H4 (cell line): ENCODE results near the gene CAPZB. TPM values are rescaled to one million over a fixed set of nuclear protein-coding genes. Genes with fewer than 3 reads are reported as not detected.

ENCODE experiments used
- DNase-seq: peaks from one replicate; pipeline ENCODE4 v3.0.0-alpha.2; 2015; ENCODE audit warnings: low spot score
- total RNA-seq: library from RNA; depleted of rRNA; stranded (reverse); fragments of >200 nt; shearing (Covaris generic); gene quantifications from 2 replicates; pipeline ENCODE4 v1.2.3, GENCODE V29; 2014

CAPZB gene
- total RNA-seq, 1 experiment from 2014 or later: 184 TPM

DNA sequence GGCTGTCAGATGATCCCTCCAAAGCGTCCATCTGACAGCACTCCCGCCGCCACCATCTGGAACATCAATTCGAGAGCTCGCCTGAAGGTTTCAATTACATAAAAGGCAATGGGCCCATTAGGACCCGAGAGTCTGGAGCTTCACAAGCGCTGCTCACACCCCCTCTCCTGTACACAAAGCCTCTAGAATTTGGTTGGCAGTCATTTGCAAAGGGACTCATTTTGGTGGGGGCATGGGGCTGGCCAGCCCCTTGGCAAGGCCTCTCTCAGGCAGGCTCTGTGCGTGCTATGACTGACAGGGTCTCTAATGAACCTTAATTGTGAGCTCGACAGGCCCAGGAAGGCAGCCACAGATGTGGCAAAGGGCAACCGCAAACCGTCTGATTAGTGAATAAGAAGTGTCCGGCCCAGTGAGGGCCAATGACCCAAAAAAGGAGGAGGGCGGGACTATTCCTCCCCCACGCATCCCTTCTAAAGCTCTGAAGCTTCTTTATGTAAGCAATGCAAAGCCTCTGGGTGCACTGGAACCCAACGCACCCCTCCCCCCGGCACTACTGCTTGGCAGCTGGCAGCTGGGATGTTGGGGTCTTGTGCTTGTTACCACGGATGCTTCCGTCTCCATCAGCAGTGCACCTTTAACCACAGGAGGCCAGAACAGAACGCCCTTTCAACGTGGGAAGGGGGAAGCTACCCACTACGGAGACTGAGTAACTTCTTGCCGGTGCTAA, 79.4 kb downstream of the CAPZB start:
- no peak for DNase-seq

DNA sequence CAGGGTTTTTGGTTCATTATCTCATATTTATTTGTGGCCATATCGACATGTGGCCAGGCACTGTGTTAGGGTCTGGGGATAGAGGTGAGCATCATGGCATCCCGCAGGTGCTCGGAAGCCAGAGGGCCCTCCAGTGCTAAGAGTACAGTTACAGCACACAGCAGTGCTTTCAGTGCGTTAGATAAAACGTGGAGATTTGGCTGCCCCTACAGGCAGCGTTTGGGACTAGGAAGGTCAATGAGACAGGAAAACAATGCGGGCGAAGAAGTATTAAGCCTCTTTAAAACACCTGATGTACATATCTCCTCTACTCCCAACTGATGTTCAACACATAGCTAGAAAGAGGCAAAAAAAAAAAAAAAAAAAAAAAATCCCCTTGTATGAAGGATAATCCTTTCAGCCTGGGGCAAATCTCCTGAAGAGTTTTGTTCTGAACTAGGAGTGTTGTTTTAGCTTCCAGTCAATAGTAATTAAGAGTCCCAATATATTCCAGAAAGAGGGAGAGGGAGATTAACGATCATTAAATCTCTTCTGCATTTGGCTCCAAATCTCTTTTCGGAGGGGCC, 80.1 kb downstream of the CAPZB start:
- no peak for DNase-seq

DNA sequence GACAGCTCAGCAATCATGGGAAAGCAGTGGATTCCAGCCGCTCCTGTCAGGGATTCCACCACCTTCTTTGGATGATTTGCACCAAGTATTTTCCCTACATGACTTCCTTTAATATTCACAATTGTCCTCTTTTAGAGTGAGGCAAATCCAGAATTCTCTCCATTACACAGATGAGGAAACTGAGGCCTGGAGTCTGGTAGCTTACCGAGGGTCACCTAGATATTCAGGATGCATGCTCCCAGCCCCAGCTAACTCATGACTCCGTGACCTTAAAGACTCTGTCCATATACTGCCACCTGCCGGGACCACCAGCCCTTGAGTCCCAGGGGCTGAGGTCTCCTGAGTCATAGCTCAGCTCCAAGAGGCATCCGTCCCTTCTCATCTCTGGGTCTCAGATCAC, 80.6 kb downstream of the CAPZB start:
- no peak for DNase-seq

DNA sequence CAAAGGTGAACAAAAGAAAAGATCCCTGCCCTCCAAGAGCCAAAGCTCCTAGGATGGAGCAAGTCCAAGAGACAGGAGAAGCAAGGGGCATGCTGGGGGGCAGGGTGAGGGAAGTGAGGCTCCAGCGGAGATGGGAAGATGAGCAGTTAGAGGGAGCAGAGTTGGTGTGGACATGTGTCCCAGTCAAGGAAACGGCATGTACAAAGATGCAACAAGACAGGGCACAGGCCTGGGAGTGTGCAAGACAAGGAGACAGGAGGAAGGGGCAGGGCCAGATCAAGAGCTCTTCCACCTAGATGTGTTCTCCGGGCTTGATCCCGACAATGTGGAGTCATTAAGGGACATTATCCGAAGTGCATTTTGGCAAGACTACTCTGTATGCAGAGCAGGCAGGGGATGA, 82.1 kb downstream of the CAPZB start:
- DNase-seq: no peak

DNA sequence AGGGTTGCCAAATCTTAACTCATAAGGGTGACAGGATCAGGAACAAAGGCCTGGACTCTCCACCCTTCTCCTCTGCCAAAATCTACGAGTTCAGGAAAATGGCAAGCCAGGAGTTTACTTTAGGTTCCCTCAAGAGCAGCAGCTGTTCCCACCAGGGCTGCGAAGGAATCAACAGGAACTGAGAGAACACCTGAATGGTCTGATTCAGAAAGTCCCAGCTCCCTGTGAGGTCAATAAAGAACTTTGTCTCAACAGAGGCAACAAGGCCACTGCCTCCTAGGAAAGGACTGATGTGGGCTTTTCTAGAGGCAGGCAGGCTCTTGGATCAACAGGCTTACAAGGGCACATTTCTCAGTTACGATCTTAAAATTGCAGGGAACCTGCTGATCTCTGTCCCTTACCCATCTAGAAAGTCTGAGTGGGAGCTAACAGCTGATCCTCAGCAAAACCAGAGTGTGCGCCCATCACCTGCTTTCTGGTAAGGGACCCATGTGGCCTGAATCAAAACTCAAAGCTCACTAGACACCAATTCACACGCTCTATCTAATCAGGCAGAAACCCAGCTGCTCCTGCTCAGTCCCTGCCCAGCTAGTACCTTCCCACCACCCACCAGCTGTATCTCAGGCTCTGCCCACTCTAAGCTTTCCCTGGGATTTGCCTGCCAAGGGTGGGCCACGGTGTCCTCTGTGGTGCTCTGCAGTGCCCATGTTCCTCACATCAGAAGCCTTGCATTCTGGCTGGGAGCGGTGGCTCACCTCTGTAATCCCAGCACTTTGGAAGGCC, 83.1 kb downstream of the CAPZB start:
- DNase-seq: no peak

DNA sequence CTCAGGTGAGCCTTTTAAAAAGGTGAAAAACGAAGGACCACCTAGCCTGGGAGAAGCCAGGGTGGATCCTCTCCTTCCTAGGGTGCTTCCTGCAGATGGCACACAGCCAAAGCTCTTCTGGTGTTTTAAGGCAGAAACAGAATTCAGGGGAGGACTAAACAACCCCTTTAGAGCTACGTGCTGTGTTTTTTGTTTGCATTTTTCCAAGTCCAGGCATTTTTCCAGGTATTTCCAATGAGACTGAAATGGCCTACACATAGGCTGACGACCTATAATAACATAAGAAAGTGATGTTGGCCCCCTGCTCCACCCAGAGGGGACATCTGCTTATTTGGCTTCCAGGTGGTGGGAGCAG, 83.8 kb downstream of the CAPZB start:
- no peak for DNase-seq

DNA sequence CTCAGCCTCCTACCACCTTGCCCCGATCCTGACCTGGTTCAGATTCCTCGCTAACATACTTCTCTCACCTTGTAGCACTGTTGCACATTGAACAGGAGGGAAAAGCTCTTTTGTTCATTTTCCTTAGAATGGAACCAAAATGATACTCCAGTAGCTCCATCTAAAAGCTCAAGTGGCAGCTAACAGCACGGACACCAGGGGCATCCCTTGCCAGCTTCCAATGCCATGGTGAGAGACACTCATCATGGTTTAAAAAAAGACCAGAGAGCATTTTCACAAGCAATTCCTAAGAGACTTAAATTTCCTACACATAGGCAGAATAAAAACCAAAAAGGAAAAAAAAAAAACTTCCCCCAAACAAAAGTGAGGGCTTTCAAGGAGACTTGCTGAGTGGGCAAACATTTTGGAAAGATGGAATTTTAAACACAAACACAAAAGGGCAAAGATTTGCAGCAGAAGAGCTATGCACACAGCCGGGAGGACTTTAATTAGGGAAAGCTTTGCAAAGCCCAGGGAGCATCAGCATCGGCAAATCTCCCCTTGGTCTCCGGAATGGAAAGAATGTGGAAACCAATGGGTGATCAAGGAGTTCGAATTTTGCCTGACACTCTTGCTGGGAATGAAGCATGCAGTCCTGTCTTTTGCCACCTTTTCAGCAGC, 84.3 kb downstream of the CAPZB start:
- DNase-seq: no peak

DNA sequence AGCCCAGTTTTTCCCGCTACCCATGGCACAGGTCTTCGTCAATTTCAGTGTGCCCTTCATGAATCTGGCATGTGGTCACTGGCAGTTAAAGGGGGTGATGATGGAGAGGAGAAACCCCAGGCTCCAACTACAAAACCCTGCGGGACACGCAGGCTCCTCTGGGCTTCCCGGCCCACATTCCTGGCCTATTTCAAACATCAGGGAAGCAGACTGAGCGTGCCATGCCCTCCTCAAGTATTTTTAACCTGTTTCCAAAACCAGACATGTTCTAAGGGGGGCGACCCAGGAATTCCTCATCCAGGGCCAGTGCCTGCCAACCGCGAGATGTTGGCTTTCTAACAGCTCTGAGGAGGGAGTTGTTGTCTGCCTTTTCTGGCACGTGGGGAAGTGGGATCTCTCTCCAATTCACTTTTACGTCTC, 85.1 kb downstream of the CAPZB start:
- no peak for DNase-seq

DNA sequence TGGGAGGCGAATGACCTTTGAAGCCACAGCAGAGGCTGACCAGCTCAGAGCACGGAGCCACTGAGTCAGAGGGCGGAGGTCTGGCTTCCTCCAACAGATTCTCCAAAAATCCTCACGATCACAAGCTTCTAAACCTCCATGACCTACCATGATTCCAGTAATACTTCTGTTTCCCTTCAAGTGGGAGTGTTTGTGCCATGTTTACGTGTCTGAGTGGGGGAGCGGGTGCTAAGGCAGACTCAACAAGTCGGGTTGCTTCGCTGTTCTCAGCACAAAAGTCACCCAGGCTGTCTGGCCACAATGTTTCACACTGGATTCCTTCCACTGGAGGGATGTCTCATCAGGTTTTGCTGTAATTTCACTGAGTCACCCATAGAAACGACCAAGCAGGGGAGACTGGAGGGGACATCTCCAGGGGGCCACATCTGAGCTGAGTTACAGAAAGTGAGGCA, 87.0 kb downstream of the CAPZB start:
- DNase-seq: peak; percentile 71

DNA sequence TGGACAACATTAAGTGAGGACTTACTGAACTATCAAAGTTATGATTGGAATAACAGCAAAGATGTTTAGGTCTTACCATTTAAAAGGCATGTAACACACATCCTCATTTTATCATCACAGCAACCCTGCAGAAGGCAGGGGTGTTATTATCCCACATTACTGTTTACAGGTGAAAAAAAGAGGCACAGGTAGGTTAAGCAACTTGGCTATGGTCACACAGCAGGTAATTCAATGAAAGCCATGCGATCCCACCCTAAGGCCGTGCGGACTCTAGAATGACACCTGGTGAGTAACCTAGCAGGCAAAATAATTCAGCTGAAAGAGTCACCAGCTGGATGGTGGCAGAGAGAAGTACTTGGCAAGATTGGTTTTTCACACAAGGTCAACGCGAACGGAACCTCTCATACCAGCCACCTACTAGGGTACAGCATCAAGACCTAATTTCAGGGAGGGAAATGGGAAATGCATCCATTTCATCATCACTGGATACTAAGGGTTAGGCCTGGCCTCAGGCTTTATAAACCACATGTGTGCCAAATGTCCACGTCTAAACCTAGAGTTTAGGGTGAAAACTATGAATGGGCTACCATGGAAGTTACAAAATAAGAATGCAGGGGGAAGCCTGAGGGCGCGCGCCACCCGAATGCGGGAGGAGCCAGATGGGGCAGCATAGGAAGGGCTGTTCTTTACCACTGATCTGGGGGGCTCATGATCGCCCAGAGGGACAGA, 88.0 kb downstream of the CAPZB start:
- DNase-seq: no peak

DNA sequence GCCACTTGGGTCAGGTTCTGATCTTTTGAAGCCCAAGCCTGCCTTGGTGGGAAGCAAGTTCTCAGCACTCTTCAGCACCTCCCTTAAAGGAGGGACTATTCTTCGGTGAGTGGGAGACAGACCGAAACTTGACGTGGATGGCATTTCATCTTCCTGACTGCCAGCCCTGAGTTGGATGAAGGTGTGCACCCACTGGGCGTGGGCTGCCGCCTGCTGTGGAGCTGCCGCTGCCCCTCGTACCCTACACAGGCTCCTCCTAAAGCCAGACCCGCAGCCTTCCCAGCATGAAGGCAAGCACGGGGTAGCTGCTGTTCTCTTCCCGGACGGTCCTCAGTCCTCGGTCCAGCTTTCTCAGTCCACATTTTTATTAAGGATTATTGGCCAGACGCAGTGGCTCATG, 89.1 kb downstream of the CAPZB start:
- DNase-seq: no peak

DNA sequence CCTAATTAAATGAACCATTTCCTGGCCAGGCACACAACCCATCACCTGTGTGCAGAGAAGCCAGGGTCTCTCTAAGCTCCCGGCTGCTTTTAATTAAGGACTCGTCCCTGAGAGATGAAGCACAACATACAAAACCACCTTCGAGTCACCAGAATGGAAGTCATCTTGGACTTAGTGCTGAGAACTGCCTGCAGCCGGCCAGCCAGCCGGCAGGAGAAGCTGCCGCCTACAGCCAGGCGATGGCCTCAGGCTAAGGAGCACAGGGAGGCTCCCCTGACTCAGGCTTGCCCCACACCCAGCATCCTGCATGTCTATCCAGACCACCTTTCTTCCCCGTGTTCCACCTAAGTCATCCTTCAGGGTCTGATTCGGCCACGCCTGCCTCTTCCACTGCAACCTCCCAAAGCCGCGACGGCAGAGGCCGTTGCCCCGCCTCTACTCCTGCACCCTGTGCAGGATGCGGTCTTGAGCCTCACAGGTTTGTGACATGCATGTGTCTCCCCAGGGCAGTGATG, 89.6 kb downstream of the CAPZB start:
- peak; percentile 20 for DNase-seq

DNA sequence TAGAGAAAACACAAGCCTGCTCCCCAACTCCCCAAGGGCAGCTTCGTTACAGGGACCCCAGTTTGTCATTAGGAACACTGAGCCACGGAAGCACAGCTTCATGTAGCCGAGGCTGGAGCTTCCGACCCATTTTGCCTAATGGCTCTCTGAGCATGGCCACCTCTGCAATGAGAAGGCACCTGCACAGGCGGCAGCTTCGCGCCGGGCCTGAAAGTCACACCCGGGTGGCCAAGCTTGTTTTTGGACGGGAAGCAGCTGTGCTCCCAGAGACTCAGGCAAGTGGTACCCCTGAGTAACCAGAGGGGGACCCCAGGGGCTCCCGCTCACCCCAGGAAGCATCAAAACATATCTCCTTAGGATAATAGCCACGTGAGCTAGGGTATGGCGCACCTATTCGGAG, 92.3 kb downstream of the CAPZB start:
- no peak for DNase-seq

DNA sequence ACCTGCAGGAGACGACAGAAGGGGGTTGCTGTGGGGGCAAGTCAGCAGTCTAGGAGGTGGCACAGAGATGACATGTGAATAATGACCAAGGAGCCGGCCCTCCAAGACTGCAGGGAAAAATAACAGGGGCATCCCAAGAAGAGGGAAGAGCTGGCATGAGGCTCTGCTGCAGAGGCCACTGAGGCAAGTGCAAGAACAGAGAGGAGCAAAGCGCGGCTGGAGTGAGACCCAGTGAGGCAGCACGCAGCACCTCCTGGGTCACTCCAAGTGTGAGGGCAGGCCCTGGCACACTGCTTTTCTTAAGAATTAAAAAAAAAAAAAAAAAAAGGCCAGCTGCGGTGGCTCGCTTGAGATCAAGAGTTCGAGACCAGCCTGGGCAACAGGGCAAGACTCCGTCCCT, 93.1 kb downstream of the CAPZB start:
- no peak for DNase-seq

DNA sequence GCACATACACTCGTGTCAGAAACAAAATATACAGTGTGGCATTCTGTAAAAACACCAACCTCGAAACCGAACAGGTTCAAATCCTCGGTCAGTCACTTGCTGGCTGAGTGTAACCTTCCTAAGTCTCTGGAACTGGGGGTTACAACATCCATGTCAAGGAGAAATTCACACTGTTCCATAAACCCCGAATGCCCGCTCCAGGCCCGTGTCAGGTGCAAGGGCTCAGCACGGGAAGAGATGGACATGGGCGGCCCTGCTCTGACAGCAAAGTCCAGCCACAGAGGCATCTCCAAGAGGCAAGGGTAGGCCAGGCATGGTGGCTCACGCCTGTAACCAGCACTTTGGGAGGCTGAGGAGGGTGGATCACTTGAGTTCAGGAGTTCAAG, 93.8 kb downstream of the CAPZB start:
- no peak for DNase-seq

DNA sequence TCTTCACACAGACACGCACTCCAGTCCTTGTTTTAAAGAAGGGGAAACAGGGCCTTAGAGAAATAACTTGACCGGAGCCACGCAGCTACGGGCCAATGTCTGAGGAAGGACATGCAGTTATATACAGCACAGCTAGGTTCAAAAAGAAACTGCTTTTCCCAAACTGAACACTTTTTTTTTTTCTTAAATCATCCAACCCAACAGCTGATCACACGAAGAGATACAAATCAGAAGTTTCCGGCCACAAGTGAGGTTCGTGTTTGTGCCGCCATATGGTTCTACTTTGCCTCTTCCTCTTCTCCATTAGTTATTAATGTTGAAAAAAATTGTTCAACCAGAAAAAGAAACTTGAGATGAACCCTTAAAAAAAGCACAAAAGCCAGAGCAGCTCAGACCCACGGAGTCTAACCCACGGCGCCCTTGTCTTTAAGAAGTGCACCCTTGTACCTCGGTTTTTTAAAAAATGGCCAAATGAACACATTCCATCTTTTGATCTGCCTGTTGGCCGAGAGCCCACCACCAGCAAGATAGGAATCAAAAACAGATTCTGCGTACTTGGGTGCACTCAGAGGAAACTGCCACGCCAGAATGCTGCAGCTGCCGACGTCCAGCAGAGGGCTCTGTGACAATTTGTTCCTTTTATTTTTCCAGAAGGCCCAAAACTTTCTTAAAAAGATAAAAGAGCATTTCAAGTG, 94.3 kb downstream of the CAPZB start:
- DNase-seq: peak; percentile 30

DNA sequence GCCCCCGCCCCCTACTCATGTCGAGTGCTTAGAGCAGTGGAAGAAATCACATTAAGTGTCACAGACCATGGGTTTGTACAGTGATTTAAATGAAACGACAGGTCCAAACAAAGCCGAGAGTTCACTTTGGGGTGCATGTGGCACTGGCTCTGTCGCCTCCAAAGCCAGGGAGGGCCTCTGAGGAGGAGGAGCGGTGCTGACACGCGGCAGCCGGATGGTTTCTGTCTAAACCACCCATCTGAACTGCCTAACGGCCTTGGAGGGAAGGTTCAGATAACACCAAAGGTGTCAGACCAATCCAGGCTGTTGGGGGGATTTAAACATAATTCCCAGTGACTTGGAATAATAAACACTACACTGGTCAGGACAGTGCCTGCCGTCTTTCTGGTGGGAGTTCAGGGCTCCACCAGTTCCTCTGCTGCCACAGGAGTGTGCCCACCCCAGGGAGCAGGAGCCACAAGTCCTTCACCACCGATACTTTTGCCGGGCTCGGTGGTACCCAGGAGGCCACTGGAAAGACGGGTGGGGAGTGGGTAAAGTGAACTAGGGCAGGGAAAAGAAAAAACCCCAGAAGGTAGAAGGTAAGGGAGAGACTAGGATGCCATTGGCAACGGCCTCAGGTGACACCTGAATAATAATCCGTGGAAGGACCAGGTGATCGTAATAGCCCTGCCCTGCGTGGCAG, 95.0 kb downstream of the CAPZB start:
- no peak for DNase-seq

DNA sequence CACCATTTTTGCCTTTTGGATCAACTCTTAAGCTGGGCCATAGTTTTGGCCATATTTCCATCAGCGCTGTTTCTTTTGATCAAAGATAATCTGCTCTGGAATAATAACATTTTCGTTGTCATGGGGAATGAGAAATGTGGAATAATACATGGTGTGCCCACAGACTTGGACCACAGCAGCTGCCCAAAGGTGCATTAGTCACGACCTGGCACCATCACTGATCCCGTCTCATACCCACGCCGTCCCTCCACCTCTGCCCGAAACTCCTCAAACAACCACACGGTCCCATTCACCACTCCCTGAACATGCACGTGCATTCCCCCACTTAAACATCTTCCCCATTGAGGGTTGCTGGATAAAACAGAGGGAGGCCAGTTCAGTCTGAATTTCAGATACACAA, 96.4 kb downstream of the CAPZB start:
- DNase-seq: no peak

DNA sequence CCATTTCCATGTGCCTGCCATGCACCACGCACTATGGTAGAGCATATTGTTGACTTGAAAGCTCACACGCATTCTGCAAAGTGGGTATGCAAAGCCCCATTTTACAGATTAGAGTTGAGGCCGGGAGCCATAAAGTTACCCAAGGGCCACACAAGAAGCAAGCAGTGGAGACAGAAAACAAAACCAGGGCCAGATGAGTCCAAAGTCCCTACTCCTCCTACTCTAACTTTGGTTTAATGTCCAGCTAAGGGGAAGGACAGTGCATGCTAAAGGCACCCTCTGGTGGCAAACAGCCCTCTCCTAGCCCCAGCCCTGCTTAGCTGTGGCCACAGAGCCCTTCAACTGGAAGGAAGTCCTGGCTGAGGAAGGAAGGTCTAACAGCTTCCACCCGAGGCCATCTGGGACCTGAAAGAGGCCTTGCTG, 98.3 kb downstream of the CAPZB start:
- no peak for DNase-seq

DNA sequence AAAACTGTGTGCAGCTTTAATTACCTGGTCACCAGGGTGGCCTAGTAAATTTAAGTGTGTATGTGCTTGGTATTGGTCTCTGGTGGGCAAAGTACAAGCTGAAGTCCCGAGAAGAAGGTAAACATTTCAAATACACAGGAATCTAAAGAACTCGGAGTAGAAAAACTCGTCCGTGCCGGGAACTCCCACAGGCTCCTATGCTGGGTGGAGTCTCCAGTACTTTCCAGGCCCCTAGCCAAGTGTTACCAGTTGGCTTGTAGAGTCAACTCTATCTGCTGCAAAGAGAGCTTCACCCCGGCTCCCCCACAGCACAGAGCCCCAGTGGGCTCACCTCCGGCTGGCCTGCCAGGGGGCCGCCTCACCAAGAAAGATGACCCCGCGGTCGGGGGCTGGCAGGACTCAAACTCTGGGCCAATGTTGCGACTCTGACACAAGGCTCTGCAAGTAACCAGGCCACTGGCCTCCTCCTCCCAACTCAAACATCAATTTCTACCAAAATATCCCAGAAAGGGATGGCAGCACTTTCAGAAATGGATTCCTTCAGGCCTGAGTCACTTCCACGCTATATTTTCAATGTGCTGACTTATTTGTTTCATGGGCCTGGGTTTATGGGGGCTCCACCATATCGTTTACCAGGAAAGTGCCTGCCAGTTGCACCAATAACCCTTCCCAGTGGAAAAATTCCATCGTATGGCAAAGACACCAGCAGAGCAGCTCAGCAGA, 99.3 kb downstream of the CAPZB start:
- DNase-seq: no peak
